Body of pancreas (tissue), 4 donors: ENCODE data around the gene HMSD. TPM values are rescaled to one million over a fixed set of nuclear protein-coding genes. Genes with fewer than 3 reads are reported as not detected.
"Not testable (repeated sequence)": the region's sequence is repeated elsewhere in the genome, so short reads cannot be mapped to it uniquely, and the experiment has no call there.

Source experiments
- ATAC-seq: fragments of 150-250 bp; one replicate; pipeline ENCODE4 v1.9.1; 2016
- DNase-seq, 4 donors: peaks; one replicate each; pipeline ENCODE4 v3.0.0-alpha.2; 2019
- H3K27ac ChIP-seq, 4 donors: fragments of 200-600 bp; sonication (generic); 1 replicate in 3 of 4; 2 replicates in 1 of 4; pipeline versions ENCODE4 v1.5.1 to v1.6.1; 2016 to 2019; ENCODE audit warnings: mild to moderate bottlenecking in 1 of 4, mixed read lengths in 1 of 4, moderate library complexity in 1 of 4
- H3K27me3 ChIP-seq, 2 donors: fragments of 200-600 bp; sonication (generic); one replicate each; pipeline ENCODE4 v1.6.0; 2016; ENCODE audit warnings: mild to moderate bottlenecking in 1 of 2
- H3K36me3 ChIP-seq, 2 donors: fragments of 200-600 bp; sonication (generic); replicated peaks in 1 of 2; 2 replicates each; pipeline ENCODE4 v1.5.1; 2016; ENCODE audit warnings: low read depth in 2 of 2; ENCODE audit not compliant: insufficient read depth in 1 of 2
- H3K4me1 ChIP-seq: fragments of 200-600 bp; sonication (generic); one replicate; pipeline ENCODE4 v1.6.0; 2016
- H3K4me3 ChIP-seq, 2 donors: fragments of 200-600 bp; sonication (generic); 1 replicate in 1 of 2; 2 replicates in 1 of 2; pipeline ENCODE4 v1.5.1; 2016 to 2019
- H3K9me3 ChIP-seq, 3 donors: fragments of 200-600 bp; sonication (generic); 1 replicate in 2 of 3; 2 replicates in 1 of 3; pipeline ENCODE4 v1.5.1; 2016
- POLR2A ChIP-seq, 3 donors: fragments of 450-650 bp; IDR thresholded peaks; one replicate each; pipeline ENCODE4 v1.6.1; 2016; ENCODE audit warnings: antibody characterized with exemption in 3 of 3, mild to moderate bottlenecking in 2 of 3
- WGBS, 2 donors: methylation state at CpG; one replicate each; pipeline ENCODE4 v1.1.5; 2017; 5-methylcytosine and 5-hydroxymethylcytosine counted together
- intact Hi-C: fragments of 100-400 bp; cut with DNase I; formaldehyde crosslinking; loops from one replicate; pipeline ENCODE4 v1.15.1; 2023
- total RNA-seq, 2 donors: library from RNA; depleted of rRNA; stranded (reverse); fragments of >200 nt; gene quantifications; one replicate each; pipeline ENCODE4 v1.1.0, GENCODE V29; 2016
- TF ChIP-seq, protein P1 (sequence below), 7 experiments: fragments of 450-650 bp in 4 of 7; fragments of 200-600 bp in 3 of 7; sonication (generic) in 3 of 7; IDR thresholded peaks; one replicate each; pipeline ENCODE4 v1.5.1; 2016 to 2019; ENCODE audit warnings: antibody characterized with exemption in 7 of 7

The HMSD gene
- total RNA-seq, 2 donors from 2014 or later, result not detected

DNA sequence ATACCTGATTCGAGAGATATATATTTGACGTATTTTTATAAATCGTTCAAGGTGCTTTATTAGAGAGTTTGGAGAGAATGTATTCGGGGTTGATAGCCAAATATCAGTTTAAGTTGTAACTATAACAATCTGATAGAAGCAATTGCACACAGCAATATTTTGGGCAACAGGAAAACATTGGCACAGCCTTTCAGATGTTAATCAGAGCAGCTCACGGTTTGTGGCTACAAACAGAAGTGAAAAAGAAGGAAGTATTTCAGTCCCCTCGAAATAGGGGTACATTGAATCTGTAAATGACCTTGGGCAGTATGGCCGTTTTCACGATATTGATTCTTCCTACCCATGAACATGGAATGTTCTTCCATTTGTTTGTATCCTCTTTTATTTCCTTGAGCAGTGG is 20.8 kb upstream of the HMSD start:
- Histone ChIP-seq H3K36me3 (no peaks in the 10 kb centered on the region), H3K27me3 (no peaks in the 10 kb centered on the region), H3K9me3 (no peaks in the 10 kb centered on the region), H3K27ac (no peak overlapping the region), H3K4me1 (no peaks in the 10 kb centered on the region), H3K4me3 (no peak overlapping the region)
- 58% methylated on average over 8 of the region's 8 CpGs for WGBS, 2 donors
- ATAC-seq, result no peak
- DNase-seq, result no peak
- TF ChIP-seq, protein P1, sequence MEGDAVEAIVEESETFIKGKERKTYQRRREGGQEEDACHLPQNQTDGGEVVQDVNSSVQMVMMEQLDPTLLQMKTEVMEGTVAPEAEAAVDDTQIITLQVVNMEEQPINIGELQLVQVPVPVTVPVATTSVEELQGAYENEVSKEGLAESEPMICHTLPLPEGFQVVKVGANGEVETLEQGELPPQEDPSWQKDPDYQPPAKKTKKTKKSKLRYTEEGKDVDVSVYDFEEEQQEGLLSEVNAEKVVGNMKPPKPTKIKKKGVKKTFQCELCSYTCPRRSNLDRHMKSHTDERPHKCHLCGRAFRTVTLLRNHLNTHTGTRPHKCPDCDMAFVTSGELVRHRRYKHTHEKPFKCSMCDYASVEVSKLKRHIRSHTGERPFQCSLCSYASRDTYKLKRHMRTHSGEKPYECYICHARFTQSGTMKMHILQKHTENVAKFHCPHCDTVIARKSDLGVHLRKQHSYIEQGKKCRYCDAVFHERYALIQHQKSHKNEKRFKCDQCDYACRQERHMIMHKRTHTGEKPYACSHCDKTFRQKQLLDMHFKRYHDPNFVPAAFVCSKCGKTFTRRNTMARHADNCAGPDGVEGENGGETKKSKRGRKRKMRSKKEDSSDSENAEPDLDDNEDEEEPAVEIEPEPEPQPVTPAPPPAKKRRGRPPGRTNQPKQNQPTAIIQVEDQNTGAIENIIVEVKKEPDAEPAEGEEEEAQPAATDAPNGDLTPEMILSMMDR (IDR thresholded peaks at IDR 0.05), result no peak
- no peak for TF ChIP-seq POLR2A (IDR thresholded peaks at IDR 0.05)
- intact Hi-C loops, result no loop called here

DNA sequence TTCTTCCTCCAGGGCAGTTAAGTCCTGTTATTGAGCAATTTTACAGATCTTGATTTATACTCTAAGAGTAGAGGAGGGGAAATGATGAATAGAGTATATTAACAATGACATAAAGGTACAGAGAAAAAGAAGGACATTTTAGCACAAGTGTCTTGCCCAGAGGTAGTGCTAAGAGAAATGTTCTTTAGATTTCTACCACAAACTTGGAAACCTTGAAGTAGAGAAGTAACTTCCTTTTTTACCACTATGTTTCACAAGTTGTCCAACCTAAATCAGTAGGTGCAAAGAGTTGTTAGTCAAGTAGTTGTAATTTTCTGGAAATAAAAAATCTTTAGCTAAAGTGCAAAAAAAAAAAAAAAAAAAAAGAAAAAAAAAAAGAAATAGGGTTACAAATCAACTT is 19.7 kb upstream of the HMSD start:
- H3K27ac ChIP-seq, ATAC-seq, intact Hi-C loops, H3K9me3 ChIP-seq, H3K36me3 ChIP-seq, DNase-seq, H3K4me1 ChIP-seq, H3K27me3 ChIP-seq, H3K4me3 ChIP-seq: not testable (repeated sequence)

DNA sequence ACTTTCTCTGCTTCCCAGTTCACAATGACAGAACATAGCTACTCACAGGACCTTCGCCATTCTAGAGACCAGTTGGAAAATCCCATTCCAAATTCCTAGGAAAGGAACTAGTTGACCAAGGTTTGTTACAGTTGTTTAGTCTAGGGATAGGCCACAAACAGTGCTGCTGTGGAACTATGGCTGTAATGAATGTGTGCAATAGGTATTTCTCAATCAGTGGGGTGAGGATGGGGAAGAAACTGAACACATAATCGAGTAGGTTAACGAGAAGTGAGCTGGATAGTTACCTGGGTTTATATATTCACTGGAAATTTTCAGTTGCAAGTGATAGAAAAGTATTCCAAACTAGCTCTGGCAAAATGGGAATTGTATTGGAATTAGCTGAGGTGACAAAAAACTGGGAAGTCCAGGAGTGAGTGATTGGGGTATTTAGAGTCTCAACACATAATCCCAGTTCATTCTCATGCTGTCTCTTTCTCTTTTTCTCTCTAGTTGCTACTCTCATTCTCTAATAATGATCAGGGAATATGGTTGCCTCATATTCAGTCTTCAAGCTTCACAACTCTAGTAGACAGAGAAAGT is 18.2 kb upstream of the HMSD start:
- TF ChIP-seq POLR2A (IDR thresholded peaks at IDR 0.05), result no peak
- TF ChIP-seq, protein P1 (IDR thresholded peaks at IDR 0.05), result no peak
- Histone ChIP-seq H3K9me3 (no peaks in the 10 kb centered on the region), H3K36me3 (no peaks in the 10 kb centered on the region), H3K4me3 (no peak overlapping the region), H3K27ac (no peak overlapping the region), H3K4me1 (peaks cover under 1% of the 10 kb centered on the region), H3K27me3 (no peaks in the 10 kb centered on the region)
- intact Hi-C loops, result loop anchor here (10.0 kb wide), 1 partner anchor 406 kb away; no protein-coding TSS in a partner anchor
- 73 to 91% methylated on average over 3 of the region's 3 CpGs for WGBS, 2 donors
- no peak for DNase-seq
- no peak for ATAC-seq

DNA sequence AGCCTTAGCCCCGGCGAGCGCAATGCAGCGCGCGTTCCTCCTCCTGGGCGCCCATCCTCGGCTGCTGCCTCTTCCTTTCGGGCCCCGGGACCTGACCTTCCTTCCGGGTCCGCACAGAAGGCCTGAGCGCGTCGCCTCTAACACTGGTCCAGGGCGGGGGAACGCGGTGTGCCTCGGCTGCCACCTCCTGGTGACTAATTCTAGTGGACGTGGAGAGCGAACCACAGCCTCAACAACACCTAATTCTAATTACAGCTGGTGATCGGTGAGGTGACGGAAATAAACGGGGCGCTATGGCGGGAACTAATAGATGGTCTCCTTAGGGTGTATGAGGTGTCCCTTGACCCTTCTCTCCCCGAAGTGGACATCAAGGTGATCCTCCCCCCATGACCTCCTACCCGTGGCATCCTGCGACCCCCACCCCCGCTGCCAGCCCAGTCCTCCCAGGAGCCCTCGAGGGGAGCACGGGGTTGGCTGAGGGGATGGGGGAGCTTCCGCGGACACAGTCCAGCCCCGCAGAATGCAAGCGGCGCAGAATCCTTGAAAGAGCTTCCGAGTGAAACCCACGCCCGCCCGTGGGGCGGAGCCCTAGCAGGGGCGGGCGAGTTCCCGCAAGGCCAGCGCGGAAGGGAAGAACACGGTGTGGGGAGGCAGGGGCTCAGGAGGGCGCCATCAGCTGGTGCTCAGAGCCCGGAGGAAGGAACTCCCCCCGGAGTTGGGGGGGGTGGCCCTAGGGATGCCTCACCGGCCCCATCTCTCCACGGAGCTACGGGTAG is 12.8 kb upstream of the HMSD start:
- DNase-seq, result peak; percentile 87 to 90 (median 89)
- Histone ChIP-seq H3K27ac (peak overlapping the region in 1 of 4 donors; percentile 20), H3K9me3 (no peaks in the 10 kb centered on the region), H3K36me3 (no peaks in the 10 kb centered on the region), H3K4me1 (peaks cover 11% of the 10 kb centered on the region), H3K4me3 (peak overlapping the region in 1 of 2 donors; percentile 9), H3K27me3 (no peaks in the 10 kb centered on the region)
- intact Hi-C loops, result loop anchor here (5.0 to 10.0 kb wide), 2 partner anchors 114 to 412 kb away; no protein-coding TSS in a partner anchor
- TF ChIP-seq, protein P1 (IDR thresholded peaks at IDR 0.05), result peak; percentile 70 to 94 (median 92)
- TF ChIP-seq POLR2A (IDR thresholded peaks at IDR 0.05), result no peak
- WGBS, 2 donors, result 1 to 2% methylated on average over 35 to 54 of the region's 54 CpGs
- peak; percentile 100 for ATAC-seq

DNA sequence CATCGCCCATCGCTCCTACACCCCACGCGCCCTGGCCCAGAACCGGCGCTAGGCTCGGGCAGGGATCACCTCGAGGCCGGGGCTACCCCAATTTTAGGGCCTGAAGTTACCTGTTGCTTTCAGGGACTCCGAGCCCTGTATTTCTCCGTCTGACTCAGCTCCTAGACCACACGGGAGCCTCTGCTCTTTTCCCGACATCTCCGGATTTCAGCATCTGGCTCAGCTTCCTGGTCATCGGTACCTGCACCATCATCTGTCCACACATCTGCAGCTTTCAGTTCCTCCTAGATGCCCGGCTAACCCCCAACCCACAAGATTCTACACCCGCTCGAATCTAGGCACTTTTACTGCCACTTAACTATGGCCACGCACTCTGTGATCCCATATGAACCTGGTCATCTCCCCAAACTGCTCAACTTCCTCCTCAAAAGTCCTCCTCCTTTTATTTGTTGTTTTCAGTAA is 12.1 kb upstream of the HMSD start:
- H3K4me3 ChIP-seq, result no peak overlapping the region
- no peaks in the 10 kb centered on the region for H3K36me3 ChIP-seq
- DNase-seq, result no peak
- no peaks in the 10 kb centered on the region for H3K9me3 ChIP-seq
- no peak overlapping the region for H3K27ac ChIP-seq
- WGBS, 2 donors, result 31 to 45% methylated on average over 19 of the region's 19 CpGs
- H3K27me3 ChIP-seq, result no peaks in the 10 kb centered on the region
- no peak for ATAC-seq
- H3K4me1 ChIP-seq, result peaks cover 11% of the 10 kb centered on the region
- TF ChIP-seq POLR2A (IDR thresholded peaks at IDR 0.05), result no peak
- TF ChIP-seq, protein P1 (IDR thresholded peaks at IDR 0.05), result no peak
- intact Hi-C loops, result loop anchor here (5.0 to 10.0 kb wide), 2 partner anchors 115 to 412 kb away; no protein-coding TSS in a partner anchor
